ENCODE data around the gene FOXF1.

The FOXF1 gene

GRCh38 chr16:86510465-86511261 lies at the start of gene FOXF1:
FOXF1 (plus strand) TSS chr16:86510527; CDS start chr16:86510570, 43 bp downstream.
- no peak for DNase-seq (ENCODE audit: low spot score)

- no peak for DNase-seq (ENCODE audit: low spot score)
These were observed 49.3 kb upstream of the FOXF1 start for GRCh38 chr16:86461037-86461436.

- DNase-seq (ENCODE audit: low spot score) = peak; percentile 11
These were observed 47.8 kb upstream of the FOXF1 start for GRCh38 chr16:86462334-86463084.

- DNase-seq (ENCODE audit: low spot score) = no peak
These were observed 46.3 kb upstream of the FOXF1 start for GRCh38 chr16:86464044-86464443.

DNA sequence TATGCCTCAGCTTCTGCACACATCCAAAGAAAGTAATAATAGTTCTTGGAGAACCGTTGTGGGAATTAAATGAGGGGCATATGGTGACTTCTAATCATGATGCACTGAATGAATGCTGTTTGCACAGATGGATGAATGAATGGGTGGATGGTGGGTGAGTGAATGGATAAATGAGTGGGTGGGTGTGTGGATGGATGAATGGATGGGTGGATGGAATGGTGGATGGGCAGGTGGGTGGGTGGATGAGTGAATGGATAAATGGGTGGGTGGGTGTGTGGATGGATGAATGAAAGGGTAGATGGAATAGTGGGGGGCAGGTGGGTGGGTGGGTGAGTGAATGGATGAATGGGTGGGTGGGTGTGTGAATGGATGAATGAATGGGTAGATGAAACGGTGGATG lies 44.9 kb upstream of the FOXF1 start:
- no peak for DNase-seq (ENCODE audit: low spot score)

GRCh38 chr16:86466696-86467406 lies 43.5 kb upstream of the FOXF1 start:
- DNase-seq (ENCODE audit: low spot score) = peak; percentile 7

GRCh38 chr16:86467490-86467889 lies 42.8 kb upstream of the FOXF1 start:
- DNase-seq (ENCODE audit: low spot score) = no peak

DNA sequence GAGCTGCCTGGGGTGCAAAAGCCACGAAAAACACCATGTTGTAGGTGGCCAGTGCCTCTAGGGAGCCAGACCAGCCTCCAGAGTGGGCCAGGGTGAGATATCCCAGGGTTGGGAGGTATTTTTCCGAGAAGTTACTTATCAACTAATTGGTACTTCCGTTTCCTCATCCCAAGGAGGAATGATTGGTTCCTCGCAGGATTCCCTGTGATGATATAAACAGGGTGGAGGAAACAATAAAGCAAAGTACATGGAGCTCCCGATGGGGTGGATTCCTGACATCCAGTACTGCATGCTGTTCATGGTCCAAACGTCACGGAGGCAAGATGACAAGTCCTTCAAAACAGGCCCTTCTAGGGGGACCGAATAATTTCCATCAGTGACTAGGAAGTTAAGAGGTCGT lies 39.4 kb upstream of the FOXF1 start:
- peak; percentile 20 for DNase-seq (ENCODE audit: low spot score)

DNA sequence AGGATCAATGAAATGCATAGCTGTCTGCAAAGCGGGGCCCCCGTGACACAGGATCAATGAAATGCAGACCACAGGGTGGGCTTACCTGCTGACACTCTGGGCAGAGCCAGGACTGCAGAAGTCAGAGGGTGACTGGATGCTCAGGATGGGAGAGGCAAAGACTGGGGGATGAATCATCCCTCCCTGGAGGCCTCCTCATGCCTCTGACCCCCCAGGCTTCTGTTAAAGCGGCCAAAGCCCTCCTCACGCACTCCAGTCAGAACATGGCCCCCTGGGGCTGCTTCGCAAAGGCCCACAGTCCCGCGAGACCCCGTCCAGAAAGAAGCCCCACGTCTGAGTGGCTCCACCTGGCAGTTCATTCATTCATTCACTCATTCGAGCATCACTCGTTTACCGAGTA lies 38.4 kb upstream of the FOXF1 start:
- no peak for DNase-seq (ENCODE audit: low spot score)

GRCh38 chr16:86472366-86472765 lies 38.0 kb upstream of the FOXF1 start:
- DNase-seq (ENCODE audit: low spot score) = no peak

DNA sequence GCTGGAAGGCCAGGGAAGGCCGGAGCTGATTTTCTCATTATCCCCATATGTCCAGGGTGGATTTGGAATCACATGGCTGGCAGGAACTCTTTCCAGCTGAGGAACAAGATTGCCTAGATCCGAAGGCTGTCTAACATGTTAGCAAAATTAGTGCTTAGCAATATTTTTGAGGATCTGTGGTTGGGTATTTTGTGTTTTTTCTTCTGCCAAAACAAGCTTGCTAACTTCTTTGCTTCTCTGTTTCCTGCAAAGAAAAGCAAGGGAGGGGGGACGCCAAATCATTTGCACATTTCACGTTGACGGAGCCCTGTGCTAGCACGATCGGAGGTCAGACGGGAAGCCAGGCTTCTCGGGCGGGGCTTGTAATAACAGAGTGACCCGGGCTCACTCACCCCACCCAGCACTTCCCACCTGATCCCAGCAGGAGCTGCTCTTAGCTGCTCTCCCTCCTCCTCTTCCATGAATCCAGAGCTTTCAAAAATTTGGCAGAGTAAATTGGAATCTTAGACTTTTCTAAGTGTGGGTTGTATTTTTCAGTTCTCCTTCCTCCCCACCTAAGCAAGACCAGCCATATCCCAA lies 33.3 kb upstream of the FOXF1 start:
- DNase-seq (ENCODE audit: low spot score) = no peak

GRCh38 chr16:86477642-86478041 lies 32.7 kb upstream of the FOXF1 start:
- DNase-seq (ENCODE audit: low spot score) = no peak

DNA sequence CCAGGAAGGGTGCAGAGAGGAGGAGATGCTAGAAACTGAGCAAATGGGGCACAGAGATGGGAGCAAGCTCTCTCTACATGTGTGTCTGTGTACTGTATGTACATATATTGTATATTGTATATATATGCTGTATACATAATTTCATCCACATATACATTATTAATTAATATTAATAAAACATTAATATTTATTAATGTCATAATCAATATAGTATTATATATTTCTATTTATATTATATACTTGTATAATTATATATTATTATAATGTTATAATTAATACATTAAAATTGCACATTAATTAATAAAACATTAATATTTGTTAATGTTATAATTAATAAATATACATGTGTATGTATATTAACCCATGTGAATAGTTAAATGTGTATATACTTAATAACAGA lies 31.5 kb upstream of the FOXF1 start:
- DNase-seq (ENCODE audit: low spot score) = no peak

- DNase-seq (ENCODE audit: low spot score) = peak; percentile 18
These were observed 30.9 kb upstream of the FOXF1 start for GRCh38 chr16:86479419-86479818.

- no peak for DNase-seq (ENCODE audit: low spot score)
These were observed 29.9 kb upstream of the FOXF1 start for GRCh38 chr16:86480444-86480843.

GRCh38 chr16:86481607-86482006 lies 28.7 kb upstream of the FOXF1 start:
- no peak for DNase-seq (ENCODE audit: low spot score)

- no peak for DNase-seq (ENCODE audit: low spot score)
These were observed 26.1 kb upstream of the FOXF1 start for GRCh38 chr16:86484240-86484639.

GRCh38 chr16:86485746-86486145 lies 24.6 kb upstream of the FOXF1 start:
- DNase-seq (ENCODE audit: low spot score) = no peak

- no peak for DNase-seq (ENCODE audit: low spot score)
These were observed 19.3 kb upstream of the FOXF1 start for GRCh38 chr16:86490859-86491639.

DNA sequence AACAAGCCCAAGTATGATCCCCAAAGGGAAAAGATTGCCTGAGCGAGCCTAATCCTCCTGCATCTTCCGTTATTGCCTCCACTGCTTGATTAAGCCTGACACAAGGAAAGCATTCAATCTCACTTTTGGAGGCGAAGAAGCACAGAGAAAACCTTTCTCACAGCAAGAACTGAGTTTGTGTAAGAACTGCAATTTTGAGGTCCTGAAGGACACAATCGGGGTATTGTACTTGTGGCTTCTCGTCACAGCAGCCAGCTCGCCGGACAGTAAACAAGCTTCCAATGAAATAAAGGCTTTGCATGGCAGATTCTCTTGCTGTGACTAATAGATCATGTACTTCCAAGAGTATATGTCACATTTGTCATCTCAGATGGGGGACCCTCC lies 18.7 kb upstream of the FOXF1 start:
- no peak for DNase-seq (ENCODE audit: low spot score)

DNA sequence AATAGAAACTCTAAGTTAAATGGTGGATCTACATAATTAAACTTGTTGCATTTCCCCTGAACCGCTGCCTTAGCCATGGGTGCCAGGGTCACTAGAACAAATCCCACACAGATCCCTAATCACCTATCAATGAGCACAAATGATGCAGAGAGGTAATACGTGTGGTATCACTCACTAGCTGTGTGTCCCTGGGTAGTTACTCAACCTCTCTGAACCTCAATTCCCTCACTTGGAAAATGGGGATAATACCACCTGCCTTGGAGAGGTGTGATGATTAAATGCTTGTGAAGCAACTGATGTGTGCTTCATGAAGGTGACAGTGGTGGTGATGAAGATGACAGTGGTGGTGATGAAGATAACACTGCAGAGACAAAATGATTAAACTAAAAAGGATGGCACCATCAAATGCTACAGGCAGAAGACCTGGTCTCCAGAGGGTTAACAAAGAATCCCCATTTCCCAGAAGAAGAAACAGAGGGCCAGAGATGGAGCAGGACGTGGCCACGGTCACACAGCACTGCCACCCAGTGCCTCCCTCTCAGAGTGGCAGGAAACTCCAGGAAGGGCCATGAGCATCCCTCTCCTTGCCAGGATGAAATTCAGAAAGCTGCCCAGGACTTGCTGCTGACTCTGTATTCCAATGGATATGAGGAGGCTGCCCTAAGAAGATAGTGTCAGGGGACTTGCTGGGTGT lies 17.9 kb upstream of the FOXF1 start:
- DNase-seq (ENCODE audit: low spot score) = no peak

All from LoVo (cell line).